SH-SY5Y (cell line): ENCODE data around the gene STK4.

Source experiments
- GATA2 ChIP-seq: IDR thresholded peaks from 2 replicates; pipeline ENCODE4 v1.6.1; 2011; ENCODE audit warnings: mild to moderate bottlenecking, low read depth, low read length
- GATA3 ChIP-seq: IDR thresholded peaks from 2 replicates; pipeline ENCODE4 v1.6.1; 2011; ENCODE audit warnings: low read depth, mild to moderate bottlenecking, low read length, moderate library complexity

DNA sequence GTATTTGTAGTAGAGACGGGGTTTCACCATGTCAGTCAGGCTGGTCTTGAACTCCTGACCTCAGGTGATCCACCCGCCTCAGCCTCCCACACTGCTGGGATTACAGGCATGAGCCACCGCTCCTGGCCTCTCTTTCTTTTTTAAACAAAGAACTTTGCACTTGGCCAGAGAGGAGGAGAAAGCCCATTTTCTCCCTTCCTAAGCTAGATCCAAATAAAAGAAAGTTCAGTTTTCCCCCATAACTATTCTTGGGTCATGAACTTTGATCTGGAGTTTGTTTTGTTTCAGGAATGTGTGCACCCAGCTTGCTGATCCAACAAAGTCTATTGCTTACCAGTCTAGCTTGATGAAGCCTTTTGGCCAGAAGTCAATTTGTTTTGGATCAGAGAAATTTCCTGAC is 111.2 kb downstream of the STK4 start:
- TF ChIP-seq GATA2 (no peak), GATA3 (no peak)
